Mesodermal cell (in vitro differentiated cells): Measurements from ENCODE around the gene EFNA3.

Experiments
- H3K27ac ChIP-seq: 2 replicates; pipeline ENCODE4 v1.7.0; 2013; ENCODE audit warnings: mild to moderate bottlenecking, low read depth, low read length, moderate library complexity; ENCODE audit not compliant: severe bottlenecking
- H3K36me3 ChIP-seq: 2 replicates; pipeline ENCODE4 v1.7.1; 2013; ENCODE audit warnings: mild to moderate bottlenecking, low read length, moderate library complexity; ENCODE audit not compliant: control insufficient read depth, insufficient read depth
- H3K4me1 ChIP-seq: one replicate; pipeline ENCODE4 v1.7.1; 2013; ENCODE audit warnings: mild to moderate bottlenecking, low read length; ENCODE audit not compliant: insufficient read depth, control insufficient read depth, poor library complexity, severe bottlenecking
- H3K4me3 ChIP-seq: 2 replicates; pipeline ENCODE4 v1.7.0; 2013; ENCODE audit warnings: low read length, control low read depth, mild to moderate bottlenecking; ENCODE audit not compliant: insufficient read depth, poor library complexity, severe bottlenecking; ENCODE audit errors: extremely low read depth
- H3K9me3 ChIP-seq: 2 replicates; pipeline ENCODE4 v1.7.1; 2013; ENCODE audit warnings: mild to moderate bottlenecking, low read length, moderate library complexity; ENCODE audit not compliant: control insufficient read depth
- WGBS, 2 experiments: methylation state at CpG; one replicate each; pipeline ENCODE4 v1.1.5; 2013; ENCODE audit warnings: missing lambda C conversion rate in 2 of 2; ENCODE audit not compliant: insufficient coverage in 2 of 2; 5-methylcytosine and 5-hydroxymethylcytosine counted together

The EFNA3 gene

DNA sequence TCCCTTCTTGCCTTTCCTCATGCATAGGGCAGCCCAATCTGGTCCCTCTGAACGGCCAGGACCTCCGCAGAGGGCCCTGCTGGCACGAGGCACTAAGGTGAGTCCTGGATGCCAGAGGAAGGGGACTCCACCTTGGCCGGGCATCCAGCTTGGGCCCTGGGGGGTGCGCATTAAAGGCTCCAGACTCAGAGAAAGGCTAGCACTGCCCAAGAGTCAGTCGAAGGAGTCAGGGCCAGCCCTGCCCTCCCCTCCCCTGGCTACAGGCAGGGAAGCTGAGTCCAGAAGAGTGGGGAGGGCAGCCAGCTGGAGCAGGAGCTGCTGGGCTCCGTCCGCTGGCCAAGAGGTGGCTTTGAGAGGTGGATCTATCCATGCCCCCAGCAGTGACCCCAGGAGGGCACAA lies 17.9 kb upstream of the EFNA3 start:
- no peak overlapping the region for H3K27ac ChIP-seq
- WGBS, 2 experiments = 90 to 95% methylated on average over 6 to 7 of the region's 8 CpGs
- H3K4me1 ChIP-seq = peaks cover 10% of the 10 kb centered on the region
- no peak overlapping the region for H3K4me3 ChIP-seq
- peaks cover 29% of the 10 kb centered on the region for H3K36me3 ChIP-seq
- H3K9me3 ChIP-seq = no peaks in the 10 kb centered on the region

DNA sequence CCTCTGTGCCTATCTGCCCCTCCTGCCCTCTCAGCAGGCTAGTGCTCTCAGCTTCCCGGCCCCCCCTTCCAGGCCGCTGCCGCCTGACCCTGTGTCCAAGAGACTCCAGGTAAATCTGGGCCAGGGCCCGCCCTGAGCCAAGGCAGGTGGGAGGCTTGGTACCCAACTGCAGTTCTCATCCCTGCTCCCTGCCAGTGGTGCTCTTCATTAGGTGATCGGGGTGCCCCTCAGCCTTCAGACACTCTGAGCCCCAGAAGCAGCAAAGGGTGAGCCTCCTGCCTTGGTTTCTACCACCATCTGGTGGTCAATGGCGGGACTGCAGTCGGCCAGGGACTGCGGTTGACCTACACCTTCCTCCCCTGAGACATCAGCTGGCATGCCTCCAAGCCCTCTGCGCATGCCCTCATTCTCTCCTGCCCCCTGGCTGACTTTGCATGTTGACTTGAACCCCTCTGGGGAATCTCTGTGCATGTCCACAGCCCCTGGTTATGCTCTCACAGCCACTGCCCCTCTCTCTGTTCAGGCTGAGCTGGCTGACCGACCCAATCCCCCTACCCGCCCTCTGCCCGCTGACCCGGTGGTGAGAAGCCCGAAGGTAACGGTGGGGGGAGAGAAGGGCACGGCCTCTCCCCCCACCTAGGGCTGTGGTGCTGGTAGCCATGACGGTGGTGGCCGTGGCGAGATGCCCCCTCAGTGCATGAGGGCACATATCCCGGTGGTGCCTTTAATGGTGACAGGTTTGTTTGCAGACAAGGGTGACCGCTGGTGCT lies 17.1 kb upstream of the EFNA3 start:
- 16 to 37% methylated on average over 12 of the region's 21 CpGs for WGBS, 2 experiments
- Histone ChIP-seq H3K4me1 (peaks cover 14% of the 10 kb centered on the region), H3K36me3 (peaks cover 28% of the 10 kb centered on the region), H3K4me3 (no peak overlapping the region), H3K9me3 (no peaks in the 10 kb centered on the region), H3K27ac (no peak overlapping the region)

DNA sequence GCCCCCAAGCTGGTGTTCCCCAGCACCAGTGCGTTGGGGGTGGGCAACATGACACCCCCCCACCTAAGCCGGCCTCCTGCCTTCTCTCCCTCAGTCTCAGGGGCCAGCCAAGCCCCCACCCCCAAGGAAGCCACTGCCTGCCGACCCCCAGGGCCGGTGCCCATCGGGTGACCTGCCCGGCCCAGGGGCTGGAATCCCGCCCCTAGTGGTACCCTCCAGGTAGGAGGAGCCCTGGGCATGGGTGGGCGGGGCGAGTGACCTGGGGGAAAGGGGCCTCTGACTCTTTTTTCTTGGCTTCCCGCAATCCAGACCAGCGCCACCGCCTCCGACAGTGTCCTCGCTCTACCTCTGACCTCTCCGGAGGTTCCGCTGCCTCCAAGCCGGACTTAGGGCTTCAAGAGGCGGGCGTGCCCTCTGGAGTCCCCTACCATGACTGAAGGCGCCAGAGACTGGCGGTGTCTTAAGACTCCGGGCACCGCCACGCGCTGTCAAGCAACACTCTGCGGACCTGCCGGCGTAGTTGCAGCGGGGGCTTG lies 16.4 kb upstream of the EFNA3 start:
- Histone ChIP-seq H3K4me1 (peaks cover 14% of the 10 kb centered on the region), H3K4me3 (no peak overlapping the region)

DNA sequence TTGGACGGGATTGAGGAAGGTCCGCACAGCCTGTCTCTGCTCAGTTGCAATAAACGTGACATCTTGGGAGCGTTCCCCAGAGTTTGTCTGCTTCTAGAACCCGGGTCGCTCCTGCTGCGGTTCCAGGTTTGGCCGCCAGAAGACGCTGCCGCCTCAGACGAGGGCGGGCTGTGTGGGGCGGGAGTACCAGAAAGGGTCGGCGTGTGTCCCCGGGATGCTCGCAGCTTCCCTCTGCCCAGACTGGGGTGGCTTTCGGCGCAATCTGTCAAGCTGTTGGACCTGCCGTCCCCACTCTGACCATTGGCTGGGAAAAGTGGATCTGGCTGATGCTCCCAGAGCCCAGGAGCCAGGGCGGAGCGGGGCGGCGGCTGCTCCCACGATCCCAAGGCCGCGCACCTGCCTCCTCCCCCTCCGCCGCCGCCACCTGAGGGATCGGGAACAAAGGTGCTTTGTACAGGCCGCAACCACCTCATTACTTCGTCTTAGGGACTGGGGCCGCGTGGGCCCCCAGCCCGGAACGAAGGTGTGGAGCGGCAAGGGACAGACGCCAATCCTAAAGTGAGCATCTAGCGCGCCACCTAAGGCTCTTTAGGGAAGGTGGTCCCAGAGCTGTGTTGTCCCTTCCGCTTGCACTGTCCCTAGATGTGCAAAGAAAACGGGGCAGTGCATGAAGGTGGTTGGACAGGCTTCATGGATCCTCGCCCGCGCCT lies 15.8 kb upstream of the EFNA3 start:
- H3K4me1 ChIP-seq = peaks cover 14% of the 10 kb centered on the region
- no peak overlapping the region for H3K27ac ChIP-seq
- H3K4me3 ChIP-seq = peak overlapping the region; percentile 95
- H3K9me3 ChIP-seq = no peaks in the 10 kb centered on the region
- peaks cover 31% of the 10 kb centered on the region for H3K36me3 ChIP-seq
- 3% methylated on average over 42 to 45 of the region's 46 CpGs for WGBS, 2 experiments

More for the DNA sequence above, 16.4 kb upstream of the EFNA3 start:
- Histone ChIP-seq H3K9me3 (no peaks in the 10 kb centered on the region), H3K27ac (no peak overlapping the region), H3K36me3 (peaks cover 32% of the 10 kb centered on the region)
- WGBS, 2 experiments = 4 to 6% methylated on average over 21 to 24 of the region's 29 CpGs

DNA sequence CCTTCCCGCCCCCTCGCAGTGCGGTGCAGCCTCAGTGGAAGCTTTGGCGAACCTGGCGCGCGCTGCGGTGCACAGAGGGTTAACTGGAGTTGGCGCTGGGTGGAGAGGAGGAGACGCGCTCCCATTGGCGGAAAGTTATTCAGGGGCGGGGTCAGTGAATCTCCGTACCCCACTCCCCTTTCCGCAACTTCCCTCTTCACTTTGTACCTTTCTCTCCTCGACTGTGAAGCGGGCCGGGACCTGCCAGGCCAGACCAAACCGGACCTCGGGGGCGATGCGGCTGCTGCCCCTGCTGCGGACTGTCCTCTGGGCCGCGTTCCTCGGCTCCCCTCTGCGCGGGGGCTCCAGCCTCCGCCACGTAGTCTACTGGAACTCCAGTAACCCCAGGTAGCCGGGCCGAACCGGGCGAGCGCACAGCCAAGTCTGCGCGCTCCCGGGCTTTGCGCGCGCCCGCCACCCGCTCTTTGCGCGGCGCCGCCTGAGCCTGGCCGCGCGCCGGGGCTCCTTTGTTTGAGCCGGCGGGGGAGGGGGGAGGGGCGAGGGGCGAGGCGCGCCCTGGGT lies 15.0 kb upstream of the EFNA3 start, which contains the start of gene EFNA4:
Gene EFNA4 (plus strand): TSS at position 191 of the 561 bp plus-strand sequence. CDS start 84 bp downstream, at position 275.
- Histone ChIP-seq H3K4me1 (peaks cover 18% of the 10 kb centered on the region), H3K36me3 (peaks cover 31% of the 10 kb centered on the region), H3K9me3 (no peaks in the 10 kb centered on the region), H3K27ac (peak within 1 kb of the TSS; percentile 95), H3K4me3 (peak within 1 kb of the TSS; percentile 95)
- 0% methylated on average over 16 to 20 of the region's 57 CpGs for WGBS, 2 experiments

DNA sequence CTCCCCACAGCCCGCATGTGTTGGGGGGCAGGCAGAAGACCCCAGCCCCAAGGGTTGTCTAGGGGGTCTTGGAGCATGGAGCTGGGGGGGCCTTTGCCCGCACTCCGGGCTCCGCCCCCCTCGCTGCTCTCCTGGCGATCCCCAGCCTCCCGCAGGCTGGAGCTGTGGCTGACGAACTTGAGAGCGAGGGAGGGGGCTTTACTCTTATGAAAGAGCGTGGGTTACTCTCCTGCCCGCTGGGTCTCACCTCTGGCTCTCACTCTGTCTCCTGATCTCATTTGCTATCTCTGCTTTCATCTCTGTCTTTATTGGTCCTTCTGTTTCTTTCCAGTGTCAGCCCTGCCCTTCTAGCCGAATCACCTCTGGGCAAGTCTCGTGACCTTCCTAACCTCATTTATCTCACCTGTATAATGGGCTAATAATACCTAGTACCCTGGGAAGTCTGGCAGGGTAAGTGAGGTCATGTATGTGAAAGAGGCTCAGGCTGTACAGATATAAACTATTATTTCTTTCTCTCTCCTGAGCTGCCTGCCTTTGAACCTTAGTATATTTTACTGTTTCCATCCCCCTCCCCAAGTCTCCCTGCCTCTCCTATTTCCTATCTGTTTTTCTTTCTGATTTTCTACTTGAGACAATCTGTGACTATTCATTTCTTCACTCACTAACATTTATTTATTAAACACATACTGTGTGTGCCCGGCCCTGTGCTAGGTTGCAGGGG lies 14.4 kb upstream of the EFNA3 start:
- H3K4me3 ChIP-seq = peak overlapping the region; percentile 95
- no peaks in the 10 kb centered on the region for H3K9me3 ChIP-seq
- WGBS, 2 experiments = 0 to 1% methylated on average over 8 to 11 of the region's 14 CpGs
- peaks cover 32% of the 10 kb centered on the region for H3K36me3 ChIP-seq
- H3K27ac ChIP-seq = peak overlapping the region; percentile 95
- H3K4me1 ChIP-seq = peaks cover 25% of the 10 kb centered on the region

DNA sequence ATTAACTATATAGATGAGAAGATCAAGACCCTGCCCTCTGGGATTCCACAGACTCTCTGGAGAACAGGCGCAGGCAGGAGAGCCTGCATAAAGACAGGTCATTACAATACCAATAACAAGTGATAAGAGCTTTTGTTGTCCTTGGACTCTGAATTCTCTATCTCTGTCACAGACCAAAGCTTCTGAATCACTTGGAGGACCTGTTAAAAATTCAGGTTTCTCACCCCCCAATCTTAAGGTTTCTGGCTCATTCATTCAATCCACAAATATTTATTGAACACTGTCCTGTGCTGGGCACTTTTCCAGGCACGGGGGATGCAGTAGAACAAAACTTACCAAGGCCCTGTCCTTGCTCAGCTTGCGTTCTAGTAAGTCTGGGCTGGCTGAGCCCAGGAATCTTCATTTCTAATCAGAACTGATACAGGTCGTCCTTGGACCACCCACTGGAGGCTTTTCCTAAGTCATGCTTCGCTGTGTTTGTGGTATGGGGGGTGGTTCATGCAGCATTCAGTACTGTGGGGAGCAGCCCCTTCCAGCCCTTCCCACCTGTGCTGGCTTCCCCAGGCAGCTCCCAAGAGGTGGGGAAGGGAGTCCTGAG lies 13.7 kb upstream of the EFNA3 start:
- no peak overlapping the region for H3K27ac ChIP-seq
- H3K4me3 ChIP-seq = peak overlapping the region; percentile 95
- no peaks in the 10 kb centered on the region for H3K9me3 ChIP-seq
- WGBS, 2 experiments = 74 to 82% methylated on average over 2 to 4 of the region's 5 CpGs
- peaks cover 34% of the 10 kb centered on the region for H3K36me3 ChIP-seq
- peaks cover 30% of the 10 kb centered on the region for H3K4me1 ChIP-seq

DNA sequence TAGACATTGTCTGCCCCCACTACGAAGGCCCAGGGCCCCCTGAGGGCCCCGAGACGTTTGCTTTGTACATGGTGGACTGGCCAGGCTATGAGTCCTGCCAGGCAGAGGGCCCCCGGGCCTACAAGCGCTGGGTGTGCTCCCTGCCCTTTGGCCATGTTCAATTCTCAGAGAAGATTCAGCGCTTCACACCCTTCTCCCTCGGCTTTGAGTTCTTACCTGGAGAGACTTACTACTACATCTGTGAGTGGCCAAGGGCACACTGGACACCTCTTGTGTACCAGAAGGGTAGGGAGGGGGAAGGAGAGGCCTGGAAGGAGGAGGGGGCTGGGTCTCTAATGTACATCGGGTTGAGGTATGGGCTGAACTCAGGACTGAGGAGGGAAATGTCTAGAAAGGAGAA lies 11.9 kb upstream of the EFNA3 start:
- Histone ChIP-seq H3K9me3 (no peaks in the 10 kb centered on the region), H3K27ac (no peak overlapping the region), H3K36me3 (peaks cover 34% of the 10 kb centered on the region), H3K4me1 (peaks cover 47% of the 10 kb centered on the region), H3K4me3 (no peak overlapping the region)
- 89 to 98% methylated on average over 7 to 8 of the region's 8 CpGs for WGBS, 2 experiments

DNA sequence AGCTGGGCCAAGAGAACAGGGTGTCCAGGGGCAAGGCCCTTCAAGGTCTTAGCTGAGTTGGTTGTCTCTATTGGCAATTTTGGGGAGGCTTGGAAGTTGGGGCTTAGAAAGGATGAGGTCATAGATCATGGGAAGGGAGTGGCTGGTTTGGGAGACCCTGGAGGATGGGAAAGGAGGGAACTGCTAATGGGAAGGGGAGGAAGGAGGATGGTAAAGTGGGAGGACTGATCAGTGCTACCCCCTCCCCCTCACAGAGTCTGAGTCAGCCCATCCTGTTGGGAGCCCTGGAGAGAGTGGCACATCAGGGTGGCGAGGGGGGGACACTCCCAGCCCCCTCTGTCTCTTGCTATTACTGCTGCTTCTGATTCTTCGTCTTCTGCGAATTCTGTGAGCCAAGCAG lies 10.0 kb upstream of the EFNA3 start:
- peaks cover 44% of the 10 kb centered on the region for H3K4me1 ChIP-seq
- peaks cover 34% of the 10 kb centered on the region for H3K36me3 ChIP-seq
- H3K4me3 ChIP-seq = no peak overlapping the region
- H3K27ac ChIP-seq = no peak overlapping the region
- WGBS, 2 experiments = 80% methylated on average over 1 of the region's 3 CpGs; no CpG with 5 or more reads in 1 of the 2 experiments
- no peaks in the 10 kb centered on the region for H3K9me3 ChIP-seq
